NCI-H1436 treated with DMSO at 0.1 percent for 48 hours (cell line): Measurements from ENCODE around the gene OR52A1.
"Not testable (repeated sequence)": the region's sequence is repeated elsewhere in the genome, so short reads cannot be mapped to it uniquely, and the experiment has no call there.

Source experiments
- DNase-seq: peaks from one replicate; lab custom pipeline; 2025; lab: John Stamatoyannopoulos, UW

The OR52A1 gene

DNA sequence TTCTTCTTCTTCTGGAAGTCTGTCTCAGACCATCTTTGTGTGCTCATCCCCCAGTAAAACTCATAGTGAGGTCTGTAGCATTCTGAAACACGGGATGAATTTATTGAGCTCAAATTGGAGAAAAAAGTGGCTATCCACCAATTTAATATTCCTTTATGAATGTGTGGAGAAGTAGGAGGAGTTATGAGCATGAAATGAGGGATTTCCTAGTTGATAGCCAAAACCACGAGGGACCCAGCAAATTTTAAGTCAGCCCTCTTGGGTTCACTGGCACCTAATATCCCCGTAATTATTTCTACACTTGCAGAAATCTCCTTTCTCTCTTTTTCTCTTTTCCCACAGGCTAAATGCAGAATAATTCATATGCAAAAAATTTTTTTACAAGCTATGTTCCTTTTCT is at the start of gene OR52A1:
Gene OR52A1 (minus strand): TSS at position 101 of the 400 bp plus-strand sequence. CDS start 2,388 bp downstream, outside the sequence.
- DNase-seq: no peak

DNA sequence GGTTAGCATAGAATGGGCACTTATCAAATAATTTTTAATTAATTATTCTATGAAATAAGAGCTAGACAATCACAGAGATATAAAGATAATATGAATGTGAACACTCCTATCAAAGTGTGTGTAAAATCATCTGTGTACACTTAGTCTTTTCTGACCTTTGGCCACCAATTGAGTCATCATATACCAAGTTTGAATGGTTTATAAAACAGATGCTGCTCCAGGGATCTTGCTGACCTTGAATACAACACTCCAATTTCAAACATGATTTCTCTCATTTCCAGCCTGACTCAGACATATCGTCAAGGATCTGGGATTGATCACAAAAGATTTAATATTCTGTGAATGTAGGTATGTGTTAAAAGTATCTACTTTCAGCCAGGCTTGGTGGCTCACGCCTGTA is 48.8 kb upstream of the OR52A1 start:
- DNase-seq: no peak

DNA sequence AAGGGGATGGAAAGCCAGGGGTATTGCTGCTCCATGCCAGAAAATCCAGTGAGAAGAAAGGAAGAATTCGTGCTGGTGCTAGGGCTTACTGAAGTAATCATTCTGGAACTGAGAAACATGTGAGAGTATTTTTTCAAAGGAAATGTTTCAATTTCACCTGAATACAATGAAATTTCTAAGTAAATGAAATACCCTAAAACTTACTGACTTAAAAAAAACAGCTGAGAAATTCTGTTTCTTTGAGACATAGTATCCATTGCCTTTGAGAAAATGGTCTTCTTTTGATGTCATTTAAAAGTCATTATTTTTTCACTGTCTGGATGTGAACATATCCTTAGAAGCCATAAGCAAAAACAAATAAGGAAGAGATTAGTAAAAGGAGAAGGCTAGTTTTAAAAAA is 46.0 kb upstream of the OR52A1 start, which contains the start of gene OR51V1:
Gene OR51V1 (minus strand): TSS at position 101 of the 400 bp plus-strand sequence. CDS start 0 bp downstream, at position 101.
- no peak for DNase-seq

DNA sequence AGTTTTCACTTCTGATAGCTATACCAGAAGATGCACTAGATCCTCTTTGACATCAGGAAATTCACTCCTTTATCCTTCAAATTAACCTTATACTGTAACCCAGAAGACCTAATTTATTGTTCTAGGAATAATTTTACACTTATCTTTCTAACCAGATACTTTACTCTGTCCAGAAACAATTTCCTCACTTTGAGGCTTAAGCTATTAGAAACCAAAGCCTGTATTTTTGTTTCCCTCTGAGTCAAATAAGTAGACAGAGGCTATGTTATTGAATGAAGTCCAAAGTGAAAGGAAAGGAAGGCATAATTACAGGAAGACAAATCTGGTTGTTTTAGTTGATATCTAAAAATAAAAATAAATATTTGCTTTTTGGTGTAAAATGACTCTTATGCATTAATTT is 43.7 kb upstream of the OR52A1 start:
- no peak for DNase-seq

DNA sequence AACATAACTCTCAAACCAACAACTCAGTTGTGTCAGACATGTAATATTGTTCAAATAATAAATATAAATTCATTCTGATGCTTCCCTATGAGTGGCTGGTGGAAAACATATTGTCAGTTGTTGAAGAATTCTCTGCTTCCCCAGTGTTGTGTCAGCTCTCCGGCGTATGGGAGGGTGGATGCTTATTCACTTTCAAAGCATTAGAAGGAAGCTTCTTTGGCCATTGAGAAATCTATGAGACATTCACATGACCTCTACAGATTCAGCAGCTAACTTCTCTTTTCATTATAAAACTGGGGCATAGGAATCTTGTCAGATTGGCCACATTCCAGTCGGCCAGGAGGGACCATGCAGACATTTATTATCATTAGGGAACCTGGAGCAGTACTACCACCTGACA is 43.0 kb upstream of the OR52A1 start:
- DNase-seq: no peak

DNA sequence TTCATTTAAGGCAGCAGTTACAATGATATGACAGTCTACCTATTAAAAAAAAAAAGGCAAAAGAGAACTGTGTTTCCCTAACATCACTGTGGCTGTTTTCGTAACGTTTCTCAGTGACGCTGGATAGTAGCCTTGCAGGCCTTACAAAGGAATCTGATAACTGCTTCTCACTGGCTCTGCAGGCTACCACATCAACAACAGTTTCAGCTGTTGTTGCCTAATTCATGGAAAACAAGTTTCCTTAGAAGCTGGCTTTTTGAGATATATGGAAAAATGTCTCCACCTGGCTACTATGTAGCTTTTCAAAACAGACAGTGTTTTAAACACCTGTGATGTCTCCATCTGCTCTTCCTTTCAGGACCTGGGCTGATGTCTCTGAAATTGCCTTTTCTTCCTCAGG is 42.2 kb upstream of the OR52A1 start:
- no peak for DNase-seq

DNA sequence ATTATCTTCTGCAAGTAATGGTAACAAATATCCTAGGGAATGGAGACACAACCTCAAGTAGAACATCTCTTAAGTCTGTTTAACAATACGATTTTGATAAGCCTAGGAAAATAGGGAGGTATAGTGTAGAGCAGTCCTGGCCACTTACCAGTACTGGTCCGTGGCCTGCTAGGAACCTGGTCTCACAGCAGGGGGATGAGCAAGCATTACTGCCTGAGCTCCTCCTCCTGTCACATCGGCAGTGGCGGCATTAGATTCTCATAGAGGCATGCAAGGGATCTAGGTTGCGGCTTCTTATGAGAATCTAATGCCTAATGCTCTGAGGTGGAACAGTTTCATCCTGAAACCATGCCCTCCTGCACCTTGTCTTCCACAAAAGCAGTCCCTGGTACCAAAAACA is 41.5 kb upstream of the OR52A1 start:
- no peak for DNase-seq

DNA sequence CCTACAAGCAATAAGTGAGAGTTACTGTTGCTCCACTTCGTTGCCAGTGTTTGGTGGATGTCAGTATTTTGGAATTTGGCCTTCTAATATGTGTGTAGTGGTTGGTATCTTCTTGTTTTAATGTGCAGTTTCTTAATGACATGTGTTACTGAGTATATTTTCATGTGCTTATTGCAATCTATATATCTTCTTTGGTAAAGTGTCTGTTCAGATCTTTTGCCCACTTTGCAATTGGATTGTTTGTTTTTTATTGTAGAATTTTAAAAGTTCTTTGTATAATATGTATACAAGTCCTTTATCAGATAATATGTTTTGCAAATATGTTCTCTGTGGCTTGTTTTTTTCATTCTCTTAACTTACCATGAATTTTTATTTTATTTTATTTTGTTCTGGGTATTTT is 38.2 kb upstream of the OR52A1 start:
- no peak for DNase-seq

DNA sequence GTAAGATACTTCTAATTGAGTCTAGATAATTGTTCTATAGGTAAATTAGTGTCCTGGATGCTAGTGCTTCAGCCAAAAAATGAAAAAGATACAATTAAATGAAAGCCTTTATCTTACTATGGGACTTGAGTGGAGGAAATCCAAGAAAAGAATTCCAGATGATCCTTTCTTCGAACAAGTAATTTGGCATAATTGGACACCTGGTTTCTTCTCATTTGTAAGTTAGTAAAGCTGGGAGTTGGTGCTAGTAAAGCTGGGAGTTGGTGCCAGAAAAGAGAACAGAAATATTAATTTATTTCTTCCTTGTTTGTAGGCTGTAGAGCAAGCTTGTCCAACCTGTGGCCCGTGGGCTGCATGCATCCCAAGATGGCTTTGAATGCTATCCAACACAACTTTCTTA is 33.6 kb upstream of the OR52A1 start:
- DNase-seq: no peak

DNA sequence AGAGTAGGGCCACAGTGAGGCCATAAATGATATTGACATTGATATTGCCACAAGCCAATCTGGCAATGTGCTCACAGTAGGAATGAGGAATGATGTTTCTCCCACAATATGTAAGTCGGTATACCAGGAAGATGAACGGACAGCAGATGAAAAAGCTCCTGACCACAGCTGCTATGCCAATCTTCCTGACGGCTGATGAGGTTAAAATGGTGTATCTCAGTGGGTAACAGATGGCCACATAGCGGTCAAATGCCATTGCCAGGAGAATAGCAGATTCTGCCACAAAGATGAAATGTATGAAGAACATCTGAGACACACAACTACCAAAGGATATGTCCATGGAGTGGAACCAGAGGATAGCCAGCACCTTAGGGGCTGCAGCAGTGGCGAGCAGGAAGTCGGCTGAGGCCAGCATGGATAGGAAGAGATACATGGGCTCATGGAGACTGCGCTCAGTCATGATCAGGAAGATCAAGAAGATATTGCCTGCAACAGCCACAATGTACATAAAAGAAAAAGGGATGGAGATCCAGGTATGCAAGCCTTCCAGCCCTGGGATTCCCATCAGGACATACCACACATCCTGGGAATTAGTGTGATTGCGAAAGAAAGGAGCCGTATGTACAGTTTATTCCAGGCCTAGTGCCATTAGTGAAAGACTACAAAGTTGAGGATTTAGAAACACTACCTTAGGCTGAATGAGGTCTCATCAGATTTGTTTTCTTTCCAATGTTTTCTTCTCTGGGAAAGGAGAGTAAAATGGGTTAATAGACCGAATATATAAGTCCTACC is 23.7 kb upstream of the OR52A1 start:
- DNase-seq: no peak

DNA sequence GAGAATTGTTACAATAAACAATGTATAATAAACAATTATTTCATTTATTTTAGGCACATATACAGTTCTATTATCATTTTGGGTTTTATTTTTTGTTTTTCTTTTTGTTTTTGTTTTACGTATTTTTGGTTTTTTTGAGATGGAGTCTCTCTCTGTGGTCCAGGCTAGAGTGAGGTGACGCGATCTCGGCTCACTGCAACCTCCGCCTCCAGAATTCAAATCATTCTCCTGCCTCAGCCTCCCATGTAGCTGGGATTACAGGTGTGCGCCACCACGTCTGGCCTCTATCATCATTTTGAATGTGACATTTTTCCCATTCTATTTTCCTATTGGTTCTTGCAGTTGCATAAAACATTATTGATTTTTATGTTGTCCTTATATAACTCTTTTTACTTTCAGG is 20.4 kb upstream of the OR52A1 start:
- DNase-seq: no peak

DNA sequence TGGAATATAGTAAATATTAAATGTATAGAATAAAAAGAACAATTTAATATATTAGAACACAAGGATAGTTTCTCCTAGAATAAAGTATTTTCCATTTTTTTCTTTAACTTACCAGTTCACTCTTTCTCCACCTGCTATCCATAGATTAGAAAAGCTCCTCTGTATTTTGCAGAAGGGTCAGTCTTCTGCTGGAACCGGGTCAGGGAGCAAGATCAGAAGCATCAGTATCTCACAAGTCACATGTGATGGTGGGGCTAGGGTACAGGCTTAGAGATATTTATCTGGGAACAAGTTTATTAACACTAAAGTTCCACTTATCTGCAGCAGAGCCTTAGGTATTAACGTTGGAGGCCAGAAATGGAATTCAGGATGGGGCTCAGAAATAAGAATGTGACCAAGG is 17.3 kb upstream of the OR52A1 start:
- no peak for DNase-seq

DNA sequence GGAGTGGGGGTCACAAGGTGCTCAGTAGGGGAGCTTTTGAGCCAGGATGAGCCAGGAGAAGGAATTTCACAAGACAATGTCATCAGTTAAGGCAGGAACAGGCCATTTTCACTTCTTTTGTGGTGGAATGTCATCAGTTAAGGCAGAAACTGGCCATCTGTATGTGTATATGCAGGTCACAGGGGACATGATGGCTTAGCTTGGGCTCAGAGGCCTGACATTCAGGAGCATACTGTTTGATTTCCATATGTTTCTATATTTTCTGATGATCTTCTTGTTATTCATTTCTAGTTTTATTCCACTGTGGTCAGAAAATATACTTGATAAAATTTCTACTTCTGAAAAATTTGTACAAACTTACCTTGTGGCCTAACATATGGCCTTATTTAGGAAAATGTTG is 11.3 kb upstream of the OR52A1 start:
- not testable (repeated sequence) for DNase-seq

DNA sequence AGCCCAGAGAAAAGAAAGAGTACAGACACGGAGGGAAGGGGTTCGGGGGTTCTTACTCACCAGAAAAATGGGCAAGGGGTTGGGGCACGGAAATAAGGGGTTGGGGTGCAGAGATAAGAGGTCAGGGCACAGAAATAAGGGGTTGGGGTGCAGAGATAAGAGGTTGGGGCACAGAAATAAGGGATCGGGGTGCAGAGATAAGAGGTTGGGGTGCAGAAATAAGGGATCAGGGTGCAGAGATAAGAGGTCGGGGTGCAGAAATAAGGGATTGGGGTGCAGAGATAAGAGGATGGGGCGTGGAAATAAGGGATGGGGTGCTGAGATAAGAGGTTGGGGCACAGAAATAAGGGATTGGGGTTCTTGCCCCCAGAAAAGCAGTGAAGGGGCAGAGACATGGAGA is 10.2 kb upstream of the OR52A1 start:
- not testable (repeated sequence) for DNase-seq

DNA sequence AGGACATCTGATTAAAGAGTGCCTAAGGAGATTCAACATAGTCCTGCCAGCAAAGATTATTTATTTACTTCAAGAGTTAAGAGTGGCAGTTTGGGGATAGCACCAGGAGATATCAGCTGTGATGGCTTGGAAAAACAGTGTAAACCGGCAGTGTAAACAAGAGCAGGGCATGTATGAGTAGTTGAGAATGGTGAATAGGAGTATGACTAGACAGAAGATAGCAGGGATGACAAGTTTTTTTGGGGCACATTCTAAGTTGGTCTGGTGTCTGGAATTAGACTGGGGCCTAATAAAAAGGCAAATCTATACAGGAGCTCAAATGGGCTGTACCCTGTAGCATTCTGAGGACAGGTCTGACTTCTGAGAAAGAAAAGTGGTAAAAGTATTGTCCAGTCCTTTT is 6.5 kb upstream of the OR52A1 start:
- not testable (repeated sequence) for DNase-seq

DNA sequence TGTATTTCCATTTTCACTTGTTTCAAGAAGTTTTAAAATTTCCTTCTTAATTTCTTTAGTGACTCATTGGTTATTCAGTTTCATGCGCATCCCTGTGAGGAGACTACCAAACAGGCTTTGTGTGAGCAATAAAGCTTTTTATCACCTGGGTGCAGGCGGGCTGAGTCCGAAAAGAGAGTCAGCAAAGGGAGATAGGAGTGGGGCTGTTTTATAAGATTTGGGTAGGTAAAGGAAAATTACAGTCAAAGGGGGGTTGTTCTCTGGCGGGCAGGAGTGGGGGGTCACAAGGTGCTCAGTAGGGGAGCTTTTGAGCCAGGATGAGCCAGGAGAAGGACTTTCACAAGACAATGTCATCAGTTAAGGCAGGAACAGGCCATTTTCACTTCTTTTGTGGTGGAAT is 5.7 kb upstream of the OR52A1 start:
- not testable (repeated sequence) for DNase-seq

DNA sequence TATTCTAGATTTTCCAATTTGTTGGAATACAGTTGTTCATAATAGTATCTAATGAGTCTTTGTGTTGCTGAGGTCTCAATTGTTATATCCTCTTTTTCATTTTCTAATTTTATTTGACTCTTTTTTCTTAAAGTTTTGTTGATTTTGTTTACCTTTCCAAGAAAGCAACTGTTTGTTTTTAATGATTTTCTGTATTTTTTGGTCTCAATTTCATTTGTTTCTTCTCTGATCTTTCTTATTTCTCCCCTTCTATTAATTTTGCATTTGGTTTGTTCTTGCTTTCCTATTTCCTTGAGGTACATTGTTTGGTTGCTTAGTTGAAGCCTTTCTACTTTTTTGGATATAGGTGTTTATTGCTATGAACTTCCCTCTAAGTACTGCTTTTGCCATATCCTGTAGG is 5.2 kb upstream of the OR52A1 start:
- DNase-seq: no peak

DNA sequence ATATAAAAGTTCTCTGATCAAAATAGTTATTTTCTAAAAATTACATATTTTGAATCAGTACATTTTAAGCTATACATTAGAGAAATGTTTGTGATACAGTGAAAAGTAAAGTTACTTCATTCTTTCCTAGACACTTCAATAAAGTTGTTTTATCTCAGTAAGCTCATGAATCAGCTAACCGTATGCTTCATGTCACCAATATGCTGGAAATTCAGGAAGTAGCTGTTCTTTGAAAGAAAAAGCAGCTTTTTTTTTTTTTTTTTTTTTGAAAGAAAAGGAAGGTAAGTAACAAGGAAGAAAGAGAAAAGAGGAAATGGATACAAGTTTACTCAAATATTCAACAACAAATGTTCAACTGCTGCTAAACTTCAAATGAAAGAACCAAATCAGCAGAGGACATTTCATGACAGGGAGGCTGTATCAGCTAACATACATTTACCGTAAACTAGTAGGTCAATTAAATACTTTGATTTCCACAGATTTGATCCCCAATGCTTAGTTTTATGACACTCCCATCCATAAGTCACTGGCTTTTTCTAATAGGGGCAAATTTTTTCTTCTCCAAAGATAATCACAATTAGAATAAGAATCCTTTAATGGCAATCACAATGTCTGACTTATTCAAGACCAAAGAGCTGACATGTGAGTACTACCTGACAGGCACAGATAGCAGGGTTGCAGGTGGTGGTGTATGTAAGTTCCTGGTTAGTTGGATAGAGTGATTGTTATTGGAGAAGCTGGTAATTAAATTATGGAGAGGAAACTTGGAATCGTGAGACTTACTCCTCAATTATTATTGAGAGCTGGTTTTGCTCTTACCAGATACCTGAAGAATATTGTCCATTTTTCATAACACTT is 754 bp downstream of the OR52A1 start:
- no peak for DNase-seq

DNA sequence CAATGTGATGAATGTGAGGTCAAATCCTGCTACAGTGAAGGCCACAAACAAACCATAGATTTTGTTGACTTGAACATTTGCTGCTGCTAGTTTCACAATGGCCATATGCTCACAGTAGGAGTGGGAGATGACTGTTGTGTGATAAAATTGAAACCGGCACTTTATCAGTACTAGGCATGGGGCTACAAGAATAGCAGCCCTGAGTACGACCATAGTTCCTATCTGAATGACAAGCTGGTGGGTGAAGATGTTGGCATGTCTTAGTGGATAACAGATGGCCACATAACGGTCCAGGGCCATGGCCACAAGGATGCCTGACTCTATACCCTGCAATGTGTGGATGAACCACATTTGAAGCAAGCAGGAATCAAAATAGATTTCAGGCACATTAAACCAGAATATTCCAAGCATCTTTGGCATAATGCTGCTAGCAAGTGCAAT is 2.8 kb downstream of the OR52A1 start:
- no peak for DNase-seq

DNA sequence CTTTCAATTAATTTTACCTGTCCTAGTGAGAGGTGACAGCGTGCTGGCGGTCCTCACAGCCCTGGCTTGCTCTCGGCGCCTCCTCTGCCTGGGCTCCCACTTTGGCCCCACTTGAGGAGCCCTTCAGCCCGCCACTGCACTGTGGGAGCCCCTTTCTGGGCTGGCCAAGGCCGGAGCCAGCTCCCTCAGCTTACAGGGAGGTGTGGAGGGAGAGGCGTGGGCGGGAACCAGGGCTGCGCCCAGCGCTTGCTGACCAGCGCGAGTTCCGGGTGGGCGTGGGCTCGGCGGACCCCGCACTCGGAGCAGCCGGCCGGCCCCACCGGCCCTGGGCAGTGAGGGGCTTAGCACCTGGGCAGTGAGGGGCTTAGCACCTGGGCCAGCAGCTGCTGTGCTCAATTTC is 10.4 kb downstream of the OR52A1 start:
- not testable (repeated sequence) for DNase-seq

DNA sequence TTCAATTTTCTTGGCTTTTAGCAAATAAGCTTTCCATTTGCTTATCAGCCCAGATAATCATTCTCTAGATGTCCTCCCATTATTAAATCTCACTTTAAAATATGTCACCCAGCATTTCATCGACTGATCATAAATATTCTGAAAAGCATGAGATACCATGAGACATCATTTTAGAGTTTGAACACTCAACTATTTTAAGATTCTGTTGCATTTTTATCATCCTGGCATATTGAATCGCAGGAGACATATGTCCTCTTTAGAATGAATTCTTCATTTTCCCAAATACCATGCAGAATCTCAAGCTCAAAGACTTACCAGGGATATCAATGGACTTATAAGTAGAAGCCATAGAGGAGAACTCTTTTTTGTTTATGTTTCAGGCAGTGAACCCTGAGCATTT is 16.6 kb downstream of the OR52A1 start, which contains the start of gene OR52A5:
Gene OR52A5 (minus strand): TSS at position 361 of the 400 bp plus-strand sequence. CDS start 5,714 bp downstream, outside the sequence.
- no peak for DNase-seq

DNA sequence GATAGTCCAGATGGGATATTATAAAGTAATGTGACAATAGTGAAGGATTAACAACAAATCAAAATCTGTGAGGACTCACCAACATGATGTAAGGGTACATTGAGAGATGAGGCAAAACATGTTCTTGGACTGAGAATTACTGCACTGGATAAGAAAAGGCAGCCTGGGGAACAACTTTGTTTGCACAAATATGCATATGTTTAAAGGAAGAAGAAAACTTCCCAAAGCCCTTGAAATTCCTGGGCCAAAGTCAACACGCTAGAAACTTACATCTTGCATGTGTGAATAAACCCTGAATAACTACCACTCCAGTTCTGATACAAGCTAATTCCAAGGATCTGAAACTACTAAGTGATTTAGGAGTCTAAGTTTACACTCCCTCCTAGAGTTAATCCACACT is 17.5 kb downstream of the OR52A1 start:
- DNase-seq: no peak

DNA sequence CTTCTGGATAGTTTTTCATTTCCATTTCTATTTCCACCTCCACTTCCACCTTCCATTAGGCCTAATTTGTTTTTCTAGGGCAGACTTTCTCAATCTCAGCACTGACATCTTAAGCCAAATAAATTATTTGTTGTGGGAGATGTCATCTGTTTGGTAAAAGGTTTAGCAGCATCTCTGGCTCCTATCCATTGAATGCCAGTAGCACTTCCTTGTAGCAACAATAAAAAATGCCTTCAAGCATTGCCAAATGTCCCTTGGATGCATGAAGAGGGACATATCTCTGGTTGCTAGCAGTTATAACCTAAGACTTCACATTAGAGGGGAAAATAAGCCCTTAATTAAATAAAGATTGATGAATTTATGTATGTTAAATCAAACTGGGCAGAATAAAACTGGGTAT is 18.3 kb downstream of the OR52A1 start:
- no peak for DNase-seq
